GM19468 (cell line): ENCODE results near the gene PHAF1.

Source experiments
- ATAC-seq: cut with Tn5 transposase; IDR thresholded peaks from one replicate; pipeline ENCODE4 v1.9.1; 2021; ENCODE audit warnings: mild to moderate bottlenecking, moderate library complexity, moderate number of reproducible peaks; ENCODE audit not compliant: unreplicated experiment; ENCODE audit errors: extremely low read depth

The PHAF1 gene

GRCh38 chr16:67158637-67159600 lies 49.2 kb downstream of the PHAF1 start:
- peak; percentile 13 for ATAC-seq

GRCh38 chr16:67161595-67162058 lies 51.9 kb downstream of the PHAF1 start:
- ATAC-seq, result no peak

GRCh38 chr16:67162506-67163163 lies 52.9 kb downstream of the PHAF1 start:
- ATAC-seq, result no peak

- ATAC-seq, result no peak
These were observed 53.6 kb downstream of the PHAF1 start for GRCh38 chr16:67163164-67163998.

GRCh38 chr16:67163999-67164558 lies 54.3 kb downstream of the PHAF1 start:
- ATAC-seq, result no peak

- no peak for ATAC-seq
These were observed 54.9 kb downstream of the PHAF1 start, which contains the start of gene HSF4 for GRCh38 chr16:67164599-67165061. Gene HSF4 (plus strand): TSS chr16:67164745. CDS start chr16:67164812, 67 bp downstream.

GRCh38 chr16:67165121-67166078 lies 55.7 kb downstream of the PHAF1 start:
- no peak for ATAC-seq

- ATAC-seq, result no peak
These were observed 56.4 kb downstream of the PHAF1 start for GRCh38 chr16:67166110-67166547.

GRCh38 chr16:67166598-67167168 lies 56.9 kb downstream of the PHAF1 start:
- ATAC-seq, result no peak

- ATAC-seq, result no peak
These were observed 57.8 kb downstream of the PHAF1 start for GRCh38 chr16:67167588-67167987.

- no peak for ATAC-seq
These were observed 59.3 kb downstream of the PHAF1 start for GRCh38 chr16:67169011-67169451.

- ATAC-seq, result no peak
These were observed 60.0 kb downstream of the PHAF1 start for GRCh38 chr16:67169642-67170167.

GRCh38 chr16:67170168-67170948 lies 60.6 kb downstream of the PHAF1 start, which contains the start of gene NOL3:
Gene NOL3 (plus strand): TSS chr16:67170538.
- no peak for ATAC-seq

GRCh38 chr16:67170949-67171649 lies 61.4 kb downstream of the PHAF1 start:
- no peak for ATAC-seq

- ATAC-seq, result no peak
These were observed 63.6 kb downstream of the PHAF1 start for GRCh38 chr16:67173323-67173722.
